ENCODE measurements around the gene MVK. TPM values are rescaled to one million over a fixed set of nuclear protein-coding genes. Genes with fewer than 3 reads are reported as not detected.

Gene MVK
- total RNA-seq, 2 donors from 2014 or later, result 13.4 to 54.1 TPM

DNA sequence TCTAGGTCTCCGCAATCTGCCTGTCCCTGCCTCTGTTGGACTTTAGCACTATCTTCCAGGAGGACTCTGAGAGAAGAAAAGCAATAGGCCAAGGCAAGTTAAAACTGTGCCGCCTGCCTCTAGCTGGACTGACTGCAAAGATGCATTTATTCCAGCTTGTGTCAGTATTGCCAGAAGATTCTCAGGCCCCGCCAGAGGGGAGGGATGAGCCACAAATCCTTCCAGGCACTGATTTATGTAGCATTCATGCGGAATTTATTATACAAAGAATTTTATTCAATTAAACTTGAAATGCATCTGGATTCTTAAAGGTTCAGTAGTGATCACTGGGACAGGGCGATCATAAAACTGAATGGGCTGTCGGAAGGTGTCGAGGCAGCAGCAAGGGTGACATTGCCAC lies 20.1 kb upstream of the MVK start:
- intact Hi-C loops (cut with DNase I), result no loop called here
- 49% methylated on average over 7 of the region's 7 CpGs for WGBS
- H3K4me3 ChIP-seq, result no peak overlapping the region
- no peak overlapping the region for H3K27ac ChIP-seq
- DNase-seq (ENCODE audit: low spot score), result no peak
- TF ChIP-seq POLR2A (IDR thresholded peaks at IDR 0.05), result no peak
- H3K9me3 ChIP-seq, result no peaks in the 10 kb centered on the region
- H3K27me3 ChIP-seq (replicated peaks; ENCODE audit: insufficient read depth), result no peaks in the 10 kb centered on the region
- no peaks in the 10 kb centered on the region for H3K36me3 ChIP-seq
- H3K4me1 ChIP-seq (replicated peaks), result no peaks in the 10 kb centered on the region

DNA sequence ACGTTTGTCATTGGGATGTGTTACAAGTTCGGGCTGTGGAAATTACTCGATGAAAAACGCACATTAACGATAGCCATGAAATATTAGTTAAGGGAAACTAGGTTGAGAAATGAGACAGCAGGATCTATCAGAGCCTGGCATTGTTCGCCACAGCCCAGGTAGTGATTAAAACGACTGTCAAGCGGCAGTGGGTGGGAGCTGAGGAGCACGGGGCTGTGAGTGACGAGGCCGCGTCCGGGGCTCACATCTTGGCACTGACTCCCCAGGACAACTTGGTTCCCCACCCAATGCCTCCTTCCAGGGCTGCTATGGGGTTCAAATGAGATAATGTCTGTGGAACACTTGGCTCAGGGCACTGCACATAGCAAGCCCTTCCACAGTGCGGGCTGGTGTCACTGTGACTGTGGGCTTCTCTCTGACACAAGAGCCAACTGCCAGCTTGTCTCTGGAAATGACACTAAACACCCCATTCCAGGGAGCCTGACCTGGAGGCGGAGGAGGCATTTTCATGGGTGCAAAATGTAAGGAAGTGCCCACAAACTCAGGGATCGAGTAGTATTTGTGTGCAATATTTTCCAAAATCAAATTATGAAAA lies 19.6 kb upstream of the MVK start:
- TF ChIP-seq POLR2AphosphoS5 (IDR thresholded peaks at IDR 0.05) (no peak), POLR2A (IDR thresholded peaks at IDR 0.05) (no peak)
- TF ChIP-seq, protein P1, sequence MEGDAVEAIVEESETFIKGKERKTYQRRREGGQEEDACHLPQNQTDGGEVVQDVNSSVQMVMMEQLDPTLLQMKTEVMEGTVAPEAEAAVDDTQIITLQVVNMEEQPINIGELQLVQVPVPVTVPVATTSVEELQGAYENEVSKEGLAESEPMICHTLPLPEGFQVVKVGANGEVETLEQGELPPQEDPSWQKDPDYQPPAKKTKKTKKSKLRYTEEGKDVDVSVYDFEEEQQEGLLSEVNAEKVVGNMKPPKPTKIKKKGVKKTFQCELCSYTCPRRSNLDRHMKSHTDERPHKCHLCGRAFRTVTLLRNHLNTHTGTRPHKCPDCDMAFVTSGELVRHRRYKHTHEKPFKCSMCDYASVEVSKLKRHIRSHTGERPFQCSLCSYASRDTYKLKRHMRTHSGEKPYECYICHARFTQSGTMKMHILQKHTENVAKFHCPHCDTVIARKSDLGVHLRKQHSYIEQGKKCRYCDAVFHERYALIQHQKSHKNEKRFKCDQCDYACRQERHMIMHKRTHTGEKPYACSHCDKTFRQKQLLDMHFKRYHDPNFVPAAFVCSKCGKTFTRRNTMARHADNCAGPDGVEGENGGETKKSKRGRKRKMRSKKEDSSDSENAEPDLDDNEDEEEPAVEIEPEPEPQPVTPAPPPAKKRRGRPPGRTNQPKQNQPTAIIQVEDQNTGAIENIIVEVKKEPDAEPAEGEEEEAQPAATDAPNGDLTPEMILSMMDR (IDR thresholded peaks at IDR 0.05), result no peak
- H3K36me3 ChIP-seq, result no peaks in the 10 kb centered on the region
- no peaks in the 10 kb centered on the region for H3K27me3 ChIP-seq (replicated peaks; ENCODE audit: insufficient read depth)
- no peak overlapping the region for H3K4me3 ChIP-seq
- H3K4me1 ChIP-seq (replicated peaks), result no peaks in the 10 kb centered on the region
- no peaks in the 10 kb centered on the region for H3K9me3 ChIP-seq
- no peak overlapping the region for H3K27ac ChIP-seq
- 23% methylated on average over 16 of the region's 16 CpGs for WGBS
- intact Hi-C loops (cut with DNase I), result no loop called here
- DNase-seq (ENCODE audit: low spot score), result no peak

DNA sequence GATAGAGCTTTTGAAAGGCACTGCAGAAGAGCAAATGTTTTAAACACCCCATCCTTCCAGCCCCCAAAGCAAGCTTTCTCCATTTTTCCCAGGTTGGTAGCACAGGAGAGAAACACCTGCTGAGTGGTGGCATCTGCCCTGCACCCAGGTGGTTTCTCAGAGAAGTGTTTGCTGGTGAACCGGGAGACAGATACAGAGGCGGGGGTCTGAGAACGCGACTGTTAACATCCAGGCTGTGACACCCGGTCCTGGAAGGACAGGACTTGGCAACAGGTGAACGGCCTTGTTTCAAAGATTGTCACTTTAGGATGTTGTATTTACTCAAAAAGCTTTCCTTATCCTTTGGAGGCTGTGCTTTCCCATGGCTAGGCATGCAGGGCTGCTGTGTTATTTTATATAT lies 18.8 kb upstream of the MVK start:
- H3K4me3 ChIP-seq, result no peak overlapping the region
- WGBS, result 51% methylated on average over 6 of the region's 6 CpGs
- H3K27ac ChIP-seq, result no peak overlapping the region
- no peaks in the 10 kb centered on the region for H3K27me3 ChIP-seq (replicated peaks; ENCODE audit: insufficient read depth)
- H3K9me3 ChIP-seq, result no peaks in the 10 kb centered on the region
- intact Hi-C loops (cut with DNase I), result no loop called here
- TF ChIP-seq POLR2A (IDR thresholded peaks at IDR 0.05) (no peak), POLR2AphosphoS5 (IDR thresholded peaks at IDR 0.05) (no peak)
- TF ChIP-seq, protein P1 (IDR thresholded peaks at IDR 0.05), result no peak
- DNase-seq (ENCODE audit: low spot score), result no peak
- H3K36me3 ChIP-seq, result no peaks in the 10 kb centered on the region
- H3K4me1 ChIP-seq (replicated peaks), result no peaks in the 10 kb centered on the region

DNA sequence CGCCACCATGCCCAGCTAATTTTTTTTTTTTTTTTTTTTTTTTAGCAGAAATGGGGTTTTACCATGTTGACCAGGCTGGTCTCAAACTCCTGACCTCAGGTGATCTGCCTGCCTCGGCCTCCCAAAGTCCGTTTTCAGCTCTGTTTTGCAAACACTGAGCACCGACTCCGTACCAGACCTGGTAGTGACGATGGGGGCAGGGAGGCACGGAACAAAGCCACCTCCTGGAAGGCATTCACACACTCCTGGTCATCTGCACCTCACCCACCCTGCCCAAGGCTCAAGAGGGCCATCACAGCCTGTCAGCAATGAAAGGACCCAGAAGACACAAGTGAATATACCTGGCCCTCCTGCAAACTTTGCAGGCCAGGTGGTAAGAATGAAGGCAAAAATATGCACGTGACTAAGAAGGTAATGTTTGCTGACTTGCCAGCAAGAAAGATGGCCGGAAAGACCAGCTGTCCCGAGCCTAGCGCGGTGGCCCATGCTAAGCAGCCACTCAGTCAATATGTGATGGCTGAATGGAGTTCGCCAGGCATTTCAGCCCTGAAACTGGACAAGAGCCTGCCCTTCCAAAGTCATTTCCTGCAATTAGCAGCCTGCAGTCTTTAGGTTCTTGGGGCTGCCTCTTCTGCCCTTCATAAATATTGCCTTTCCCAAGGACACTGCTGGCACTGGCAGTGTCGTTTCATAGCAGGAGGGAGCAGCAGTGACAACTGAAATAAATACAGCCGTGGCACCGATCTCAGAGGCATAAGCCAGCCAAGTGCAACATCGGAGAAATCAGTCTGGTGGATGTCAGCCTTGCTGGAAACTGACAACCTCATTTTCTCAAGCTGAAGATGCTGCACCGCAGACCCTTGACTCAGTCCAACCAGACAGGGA lies 17.9 kb upstream of the MVK start:
- Histone ChIP-seq H3K9me3 (no peaks in the 10 kb centered on the region), H3K27me3 (replicated peaks; ENCODE audit: insufficient read depth) (no peaks in the 10 kb centered on the region), H3K36me3 (no peaks in the 10 kb centered on the region), H3K4me3 (no peak overlapping the region), H3K4me1 (replicated peaks) (no peaks in the 10 kb centered on the region), H3K27ac (no peak overlapping the region)
- 78% methylated on average over 18 of the region's 18 CpGs for WGBS
- DNase-seq (ENCODE audit: low spot score), result no peak
- TF ChIP-seq POLR2AphosphoS5 (IDR thresholded peaks at IDR 0.05) (no peak), POLR2A (IDR thresholded peaks at IDR 0.05) (no peak)
- TF ChIP-seq, protein P1 (IDR thresholded peaks at IDR 0.05), result no peak
- intact Hi-C loops (cut with DNase I), result no loop called here

DNA sequence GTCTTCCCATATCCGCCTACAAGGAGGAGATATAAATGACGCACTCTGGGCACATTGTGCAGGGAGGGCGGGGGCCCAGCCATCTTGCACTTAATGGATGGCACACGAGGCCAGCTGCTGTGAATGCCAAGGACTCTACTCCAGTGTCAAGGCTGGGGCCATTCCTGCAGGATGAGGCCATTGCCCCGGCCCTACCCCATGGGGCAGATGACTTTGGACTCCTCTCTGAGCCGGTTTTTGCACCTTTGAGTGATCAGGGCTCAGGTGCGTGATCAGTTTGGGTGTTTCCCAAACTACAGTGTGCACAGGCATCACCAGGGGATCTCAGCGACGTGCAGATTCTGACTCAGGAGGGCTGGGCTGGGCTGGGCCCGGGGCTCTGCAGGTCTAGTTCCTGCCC lies 16.4 kb upstream of the MVK start:
- Histone ChIP-seq H3K27ac (no peak overlapping the region), H3K9me3 (no peaks in the 10 kb centered on the region), H3K36me3 (no peaks in the 10 kb centered on the region), H3K4me3 (no peak overlapping the region), H3K27me3 (replicated peaks; ENCODE audit: insufficient read depth) (no peaks in the 10 kb centered on the region), H3K4me1 (replicated peaks) (no peaks in the 10 kb centered on the region)
- no peak for TF ChIP-seq POLR2AphosphoS5 (IDR thresholded peaks at IDR 0.05)
- TF ChIP-seq, protein P1 (IDR thresholded peaks at IDR 0.05), result no peak
- no peak for TF ChIP-seq POLR2A (IDR thresholded peaks at IDR 0.05)
- intact Hi-C loops (cut with DNase I), result no loop called here
- DNase-seq (ENCODE audit: low spot score), result no peak
- WGBS, result 87% methylated on average over 10 of the region's 10 CpGs
